Stimulated activated naive CD8-positive, alpha-beta T cell treated with anti-CD3 and anti-CD28 coated beads, Interleukin-15, amount 100 ng/mL, for 72 hours (primary cell): ENCODE measurements around the gene VWA3A.
"Not testable (repeated sequence)": the region's sequence is repeated elsewhere in the genome, so short reads cannot be mapped to it uniquely, and the experiment has no call there.

Source experiments
- ATAC-seq: fragments of 150-1000 bp; cut with Tn5 transposase; 2 replicates; pipeline ENCODE4 v1.10.0; 2021; ENCODE audit warnings: mild to moderate bottlenecking, moderate library complexity
- DNase-seq, 2 donors: peaks; one replicate each; pipeline ENCODE4 v3.0.0; 2021 to 2022
- H3K27ac Mint-ChIP-seq, 2 donors: one replicate each; pipeline ENCODE4 v1.8.0; 2022; ENCODE audit warnings: mild to moderate bottlenecking in 2 of 2, mixed read lengths in 2 of 2, moderate library complexity in 2 of 2
- H3K27me3 Mint-ChIP-seq: one replicate; pipeline ENCODE4 v1.8.0; 2022; ENCODE audit warnings: mixed read lengths
- H3K4me1 Mint-ChIP-seq: one replicate; pipeline ENCODE4 v1.8.0; 2022; ENCODE audit warnings: mild to moderate bottlenecking, mixed read lengths
- H3K4me3 Mint-ChIP-seq, 2 donors: one replicate each; pipeline ENCODE4 v1.8.0; 2022; ENCODE audit warnings: mild to moderate bottlenecking in 2 of 2, mixed read lengths in 2 of 2, moderate library complexity in 1 of 2
- H3K9me3 Mint-ChIP-seq, 2 donors: one replicate each; pipeline ENCODE4 v1.8.0; 2022; ENCODE audit warnings: mixed read lengths in 2 of 2

The VWA3A gene

GRCh38 chr16:22144520-22144919 lies 52.2 kb downstream of the VWA3A start:
- no peak for DNase-seq
- Mint-ChIP-seq H3K4me3 (no peak overlapping the region), H3K9me3 (no peaks in the 10 kb centered on the region), H3K27me3 (peaks cover 10% of the 10 kb centered on the region), H3K27ac (no peak overlapping the region), H3K4me1 (no peaks in the 10 kb centered on the region)
- no peak for ATAC-seq

- ATAC-seq (no peak), DNase-seq (no peak)
- H3K27ac Mint-ChIP-seq: no peak overlapping the region
Observed at GRCh38 chr16:22147853-22148252, 55.5 kb downstream of the VWA3A start.

GRCh38 chr16:22151246-22151998 lies 59.1 kb downstream of the VWA3A start:
- no peaks in the 10 kb centered on the region for H3K9me3 Mint-ChIP-seq
- no peak overlapping the region for H3K4me3 Mint-ChIP-seq
- no peaks in the 10 kb centered on the region for H3K4me1 Mint-ChIP-seq
- DNase-seq: no peak
- H3K27ac Mint-ChIP-seq: no peak overlapping the region
- H3K27me3 Mint-ChIP-seq: no peaks in the 10 kb centered on the region
- no peak for ATAC-seq

More at GRCh38 chr16:22147853-22148252, 55.5 kb downstream of the VWA3A start:
- no peaks in the 10 kb centered on the region for H3K27me3 Mint-ChIP-seq
- no peaks in the 10 kb centered on the region for H3K9me3 Mint-ChIP-seq
- H3K4me3 Mint-ChIP-seq: no peak overlapping the region
- H3K4me1 Mint-ChIP-seq: no peaks in the 10 kb centered on the region

- DNase-seq (no peak), ATAC-seq (no peak)
- Mint-ChIP-seq H3K27me3 (no peaks in the 10 kb centered on the region), H3K9me3 (no peaks in the 10 kb centered on the region), H3K4me3 (no peak overlapping the region), H3K4me1 (no peaks in the 10 kb centered on the region), H3K27ac (no peak overlapping the region)
Observed at GRCh38 chr16:22152316-22152715, 60.0 kb downstream of the VWA3A start.

- not testable (repeated sequence) for H3K4me3 Mint-ChIP-seq, DNase-seq, ATAC-seq, H3K27ac Mint-ChIP-seq, H3K27me3 Mint-ChIP-seq, H3K9me3 Mint-ChIP-seq, H3K4me1 Mint-ChIP-seq
Observed at GRCh38 chr16:22153078-22153477, 60.7 kb downstream of the VWA3A start.

GRCh38 chr16:22161401-22161800 lies 69.1 kb downstream of the VWA3A start:
- Mint-ChIP-seq H3K4me3 (peak overlapping the region in 1 of 2 donors; percentile 0), H3K9me3 (peaks cover 0 to 6% of the 10 kb centered on the region in 2 donors), H3K4me1 (peaks cover 5% of the 10 kb centered on the region), H3K27me3 (peaks cover 19% of the 10 kb centered on the region), H3K27ac (no peak overlapping the region)
- ATAC-seq (no peak), DNase-seq (no peak)

GRCh38 chr16:22161999-22162655 lies 69.8 kb downstream of the VWA3A start, which contains the start of gene SDR42E2:
Gene SDR42E2, plus strand, starts transcription at chr16:22162506. Its CDS starts 3,077 bp downstream, at chr16:22165583.
- peak in 1 of 2 donors; percentile 14 for DNase-seq
- peak within 1 kb of the TSS; percentile 14 to 59 for H3K4me3 Mint-ChIP-seq
- peak within 1 kb of the TSS in 1 of 2 donors; percentile 16 for H3K27ac Mint-ChIP-seq
- peak; percentile 57 for ATAC-seq
- H3K27me3 Mint-ChIP-seq: peaks cover 19% of the 10 kb centered on the region
- H3K9me3 Mint-ChIP-seq: peaks cover 0 to 6% of the 10 kb centered on the region in 2 donors
- H3K4me1 Mint-ChIP-seq: peaks cover 5% of the 10 kb centered on the region

- H3K4me3 Mint-ChIP-seq: peak overlapping the region in 1 of 2 donors; percentile 50
- H3K4me1 Mint-ChIP-seq: peaks cover 5% of the 10 kb centered on the region
- no peak for DNase-seq
- H3K9me3 Mint-ChIP-seq: peaks cover 0 to 6% of the 10 kb centered on the region in 2 donors
- no peak overlapping the region for H3K27ac Mint-ChIP-seq
- no peak for ATAC-seq
- H3K27me3 Mint-ChIP-seq: peaks cover 19% of the 10 kb centered on the region
Observed at GRCh38 chr16:22162656-22163009, 70.3 kb downstream of the VWA3A start.

- peaks cover 19% of the 10 kb centered on the region for H3K27me3 Mint-ChIP-seq
- H3K4me3 Mint-ChIP-seq: no peak overlapping the region
- peaks cover 5% of the 10 kb centered on the region for H3K4me1 Mint-ChIP-seq
Observed at GRCh38 chr16:22163806-22164205, 71.5 kb downstream of the VWA3A start.

GRCh38 chr16:22164482-22164881 lies 72.1 kb downstream of the VWA3A start:
- H3K4me3 Mint-ChIP-seq: no peak overlapping the region
- no peak overlapping the region for H3K27ac Mint-ChIP-seq
- H3K9me3 Mint-ChIP-seq: peaks cover 0 to 6% of the 10 kb centered on the region in 2 donors
- DNase-seq (no peak), ATAC-seq (no peak)
- peaks cover 19% of the 10 kb centered on the region for H3K27me3 Mint-ChIP-seq
- H3K4me1 Mint-ChIP-seq: peaks cover 5% of the 10 kb centered on the region

More at GRCh38 chr16:22163806-22164205, 71.5 kb downstream of the VWA3A start:
- peaks cover 0 to 6% of the 10 kb centered on the region in 2 donors for H3K9me3 Mint-ChIP-seq
- no peak for ATAC-seq
- no peak for DNase-seq
- no peak overlapping the region for H3K27ac Mint-ChIP-seq

GRCh38 chr16:22165508-22166285 lies 73.4 kb downstream of the VWA3A start:
- Mint-ChIP-seq H3K4me3 (no peak overlapping the region), H3K27ac (no peak overlapping the region), H3K4me1 (peaks cover 5% of the 10 kb centered on the region), H3K9me3 (peaks cover 0 to 6% of the 10 kb centered on the region in 2 donors), H3K27me3 (peaks cover 14% of the 10 kb centered on the region)
- DNase-seq (no peak), ATAC-seq (no peak)

GRCh38 chr16:22171953-22172352 lies 79.6 kb downstream of the VWA3A start:
- Mint-ChIP-seq H3K27ac (no peak overlapping the region), H3K4me3 (no peak overlapping the region), H3K4me1 (no peaks in the 10 kb centered on the region), H3K9me3 (no peaks in the 10 kb centered on the region), H3K27me3 (no peaks in the 10 kb centered on the region)
- no peak for ATAC-seq
- DNase-seq: no peak

GRCh38 chr16:22172642-22173041 lies 80.3 kb downstream of the VWA3A start:
- not testable (repeated sequence) for H3K27ac Mint-ChIP-seq, DNase-seq, H3K4me3 Mint-ChIP-seq, H3K27me3 Mint-ChIP-seq, H3K9me3 Mint-ChIP-seq, H3K4me1 Mint-ChIP-seq, ATAC-seq

- no peak overlapping the region for H3K27ac Mint-ChIP-seq
- H3K27me3 Mint-ChIP-seq: no peaks in the 10 kb centered on the region
- no peak for ATAC-seq
- no peaks in the 10 kb centered on the region for H3K4me1 Mint-ChIP-seq
- no peak for DNase-seq
- no peaks in the 10 kb centered on the region for H3K9me3 Mint-ChIP-seq
- no peak overlapping the region for H3K4me3 Mint-ChIP-seq
Observed at GRCh38 chr16:22174642-22175041, 82.3 kb downstream of the VWA3A start.

- Mint-ChIP-seq H3K27me3 (no peaks in the 10 kb centered on the region), H3K4me1 (no peaks in the 10 kb centered on the region), H3K27ac (peak overlapping the region in 1 of 2 donors; percentile 45), H3K4me3 (no peak overlapping the region), H3K9me3 (no peaks in the 10 kb centered on the region)
- ATAC-seq (no peak), DNase-seq (no peak)
Observed at GRCh38 chr16:22177968-22178930, 85.9 kb downstream of the VWA3A start.
